ENCODE measurements around the gene HMGB1.

Gene HMGB1

DNA sequence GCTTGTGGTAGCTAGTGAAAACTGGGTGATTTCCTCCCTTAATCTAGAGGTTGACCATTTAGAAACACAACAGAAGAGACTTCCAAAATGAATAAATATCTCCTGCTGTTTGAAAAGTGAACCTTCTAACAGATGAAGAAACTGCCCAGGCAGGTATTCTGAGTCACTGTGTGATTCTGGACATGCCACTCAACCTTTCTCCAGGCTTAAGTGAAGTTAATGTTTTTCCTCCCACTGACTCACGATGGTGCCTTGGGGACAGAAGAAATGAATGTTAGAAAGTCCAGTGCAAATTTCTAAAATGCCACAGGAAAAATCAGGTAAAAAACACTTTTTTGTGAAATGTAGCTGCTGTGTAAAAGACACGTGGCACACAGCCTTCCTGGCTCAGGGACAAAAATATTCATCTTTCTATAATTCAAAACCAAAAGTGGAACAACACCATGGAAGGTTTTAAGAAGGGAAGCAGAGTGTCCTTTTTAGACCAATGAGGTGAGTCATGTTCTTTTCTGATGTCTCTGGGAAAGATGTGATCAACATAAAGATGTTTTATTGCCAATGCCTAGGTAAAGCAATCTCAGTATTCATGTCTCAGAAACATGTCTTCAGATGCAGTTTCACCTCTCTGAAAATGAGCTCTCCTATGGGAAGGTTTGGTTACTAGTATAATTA, 34.3 kb downstream of the HMGB1 start:
- no peak for DNase-seq (ENCODE audit: extremely low read depth in 1 of 2, low read depth in 1 of 2)

DNA sequence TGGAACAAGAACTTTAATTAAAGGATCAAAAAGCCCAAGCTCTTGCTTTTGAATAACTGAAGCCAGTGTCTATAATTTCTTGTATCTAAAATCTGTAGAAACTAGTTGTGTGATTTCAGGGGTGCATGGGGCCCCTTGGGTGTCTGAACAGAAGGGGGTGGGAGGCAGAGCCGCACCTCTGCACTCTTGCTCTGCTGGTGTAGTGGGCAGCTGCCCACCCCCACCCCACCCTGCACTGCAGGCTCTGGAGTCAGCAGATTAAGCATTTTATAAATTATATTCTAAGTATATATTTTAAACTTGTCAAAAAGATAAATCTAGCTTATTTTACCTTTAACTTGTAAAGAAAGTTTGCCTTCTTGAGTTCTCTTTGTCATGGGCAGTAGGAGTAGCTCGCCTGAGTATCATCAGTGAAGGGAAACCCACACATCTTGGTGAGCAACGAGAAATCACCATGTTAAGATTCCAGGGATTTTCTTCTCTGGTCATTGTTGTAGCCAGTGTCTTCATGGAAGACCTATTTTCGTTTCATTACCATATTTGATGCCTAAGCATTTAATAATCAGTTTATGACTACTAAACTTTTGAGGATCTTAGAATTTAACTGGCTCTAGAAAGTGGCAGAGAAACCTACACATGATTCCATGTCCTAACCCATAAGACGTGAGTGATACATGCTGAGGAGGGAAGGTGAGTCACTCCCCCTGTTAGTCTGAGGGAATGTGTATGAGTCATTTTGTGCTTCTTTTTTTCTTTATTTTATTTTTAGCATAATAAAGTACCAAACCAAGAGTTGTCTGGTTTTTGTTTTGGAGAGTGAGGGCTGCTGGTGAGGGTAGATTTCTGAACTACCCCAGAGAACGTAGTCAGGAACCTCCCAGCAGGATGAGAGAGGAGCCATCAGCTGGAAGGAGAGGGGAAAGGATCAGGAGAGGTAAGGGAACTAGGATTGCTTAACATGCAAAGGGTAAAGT, 35.7 kb downstream of the HMGB1 start:
- no peak for DNase-seq (ENCODE audit: extremely low read depth in 1 of 2, low read depth in 1 of 2)

GRCh38 chr13:30429235-30429634, 36.5 kb downstream of the HMGB1 start:
- DNase-seq (ENCODE audit: extremely low read depth in 1 of 2, low read depth in 1 of 2) = no peak

DNA sequence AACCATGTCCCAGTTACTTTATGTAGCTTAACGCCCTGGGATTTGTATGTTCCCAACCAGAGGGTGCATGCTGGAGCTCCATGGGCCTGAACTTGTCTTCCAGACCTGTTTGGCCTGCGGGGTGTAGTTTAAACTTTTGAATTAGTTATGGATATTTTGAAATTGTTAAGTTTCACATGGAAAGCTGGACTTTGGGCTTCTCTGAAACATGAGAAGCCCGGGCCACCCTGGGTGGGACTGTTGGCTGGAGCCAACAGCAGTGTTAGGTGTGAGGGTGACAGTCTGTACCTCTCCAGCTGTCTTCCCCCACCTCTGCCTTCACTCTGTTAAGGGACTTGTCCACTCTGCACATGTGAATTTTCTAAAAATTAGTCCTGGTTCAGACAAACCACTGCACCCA, 41.8 kb downstream of the HMGB1 start:
- no peak for DNase-seq (ENCODE audit: extremely low read depth in 1 of 2, low read depth in 1 of 2)

- DNase-seq (ENCODE audit: extremely low read depth in 1 of 2, low read depth in 1 of 2) = peak; percentile 41 to 47
Measured at GRCh38 chr13:30422054-30422839, 43.5 kb downstream of the HMGB1 start, which contains the start of gene UBE2L5. Gene UBE2L5, plus strand, starts transcription at chr13:30422493. Its CDS starts 5,498 bp downstream, at chr13:30427991.

DNA sequence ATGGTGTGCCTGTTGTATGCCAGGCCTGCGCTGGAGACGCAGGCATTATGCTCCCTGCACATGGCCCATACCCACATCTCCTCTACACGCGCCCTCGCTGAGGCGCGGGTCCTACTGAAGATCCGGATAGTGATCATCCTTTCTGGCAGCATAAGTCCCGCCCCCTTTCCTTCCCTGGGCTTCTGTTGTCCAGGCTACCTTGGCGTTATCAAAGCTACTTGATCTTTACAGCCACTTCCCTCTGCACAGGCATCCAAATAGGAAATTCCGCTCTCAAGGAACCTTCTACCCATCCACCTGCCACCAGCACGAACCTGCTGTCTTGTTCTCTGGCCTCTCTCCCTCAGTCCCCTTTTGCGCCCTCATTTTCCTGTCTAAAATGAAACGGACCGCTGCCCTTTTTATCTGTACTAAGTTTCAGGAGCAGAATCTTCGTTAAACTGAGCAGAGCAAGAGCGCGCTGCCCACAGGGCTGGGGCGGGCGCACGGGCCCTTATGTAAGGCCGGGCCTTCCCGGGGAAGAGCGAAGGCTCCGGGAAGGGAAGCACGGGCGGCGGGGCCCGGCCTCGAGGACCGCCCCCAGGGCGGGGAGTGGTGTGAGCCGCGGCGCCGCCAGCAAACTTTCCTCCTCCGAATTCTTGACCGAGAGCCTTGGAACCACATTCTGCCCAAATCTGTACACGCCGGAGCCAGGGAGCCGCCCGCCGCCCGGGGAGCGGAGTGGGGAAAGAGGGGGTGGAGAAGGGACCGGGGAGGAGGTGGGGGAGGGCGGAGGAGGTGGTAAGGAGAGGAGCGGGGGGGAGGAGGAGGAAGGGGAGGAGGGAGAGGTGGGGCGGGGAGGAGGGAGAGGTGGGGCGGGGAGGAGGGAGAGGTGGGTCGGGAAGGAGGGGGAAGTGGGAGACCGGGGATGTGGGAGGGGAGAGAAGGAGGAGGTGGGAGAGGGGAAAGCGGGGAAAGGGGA, 44.4 kb downstream of the HMGB1 start:
- DNase-seq (ENCODE audit: extremely low read depth in 1 of 2, low read depth in 1 of 2) = no peak

DNA sequence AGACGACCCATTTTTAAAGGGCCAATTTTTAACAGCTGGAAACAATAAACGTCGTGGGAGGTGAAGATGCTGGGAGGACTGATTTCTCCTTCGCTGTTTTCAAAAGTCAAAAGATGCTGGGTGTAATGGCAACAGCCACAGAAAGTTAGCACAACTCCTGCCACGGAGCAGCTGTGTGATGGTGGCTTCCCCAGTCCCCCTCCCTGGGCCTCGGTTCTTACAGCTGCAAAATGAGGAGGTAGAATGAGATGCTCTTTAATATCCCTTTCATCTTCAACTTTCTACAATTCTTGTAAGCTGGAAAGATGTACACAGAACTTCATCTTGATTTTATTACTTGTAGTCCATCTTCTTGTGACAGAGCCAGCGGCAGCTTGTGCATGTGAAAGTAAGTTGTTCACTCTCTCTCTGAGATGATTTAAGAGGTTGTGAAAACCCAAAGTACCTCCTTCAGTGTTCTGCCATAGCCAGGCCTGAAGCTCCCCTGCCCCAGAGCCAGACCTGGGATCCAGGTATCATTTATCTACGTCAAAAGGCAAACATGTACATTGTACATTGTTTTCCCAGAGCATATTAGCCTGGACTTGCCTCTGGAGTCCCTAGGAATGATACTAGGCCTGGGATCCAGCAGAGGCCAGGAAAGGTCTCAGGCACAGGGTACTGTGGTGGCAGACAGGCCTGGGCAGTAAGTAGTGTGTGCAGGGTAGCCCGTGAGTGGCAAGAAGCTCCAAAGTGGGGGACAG, 46.8 kb downstream of the HMGB1 start:
- no peak for DNase-seq (ENCODE audit: extremely low read depth in 1 of 2, low read depth in 1 of 2)

- DNase-seq (ENCODE audit: extremely low read depth in 1 of 2, low read depth in 1 of 2) = no peak
Measured at GRCh38 chr13:30418075-30418716, 47.5 kb downstream of the HMGB1 start.

- DNase-seq (ENCODE audit: extremely low read depth in 1 of 2, low read depth in 1 of 2) = no peak
Measured at GRCh38 chr13:30416471-30416870, 49.3 kb downstream of the HMGB1 start.

DNA sequence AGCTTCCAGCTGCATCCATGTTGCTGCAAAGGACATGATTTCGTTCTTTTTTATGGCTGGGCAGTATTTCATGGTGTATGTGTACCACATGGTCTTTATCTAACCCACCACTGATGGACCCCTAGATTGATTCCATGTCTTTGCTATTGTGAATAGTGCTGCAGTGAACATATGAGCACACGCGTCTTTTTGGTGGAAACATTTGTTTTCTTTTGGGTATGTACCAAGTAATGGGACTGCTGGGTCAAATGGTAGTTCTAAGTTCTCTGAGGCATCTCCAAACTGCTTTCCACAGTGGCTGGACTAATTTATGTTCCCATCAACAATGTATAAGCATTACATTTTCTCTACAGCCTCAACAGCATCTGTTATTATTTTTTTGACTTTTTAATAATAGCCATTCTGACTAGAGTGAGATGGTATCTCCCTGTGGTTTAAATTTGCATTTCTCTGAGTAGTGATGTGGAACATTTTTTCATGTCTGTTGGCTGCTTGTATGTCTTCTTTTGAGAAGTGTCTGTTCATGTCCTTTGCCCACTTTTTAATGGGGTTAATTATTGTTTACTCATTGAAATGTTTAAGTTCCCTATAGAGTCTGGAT, 50.2 kb downstream of the HMGB1 start:
- DNase-seq (ENCODE audit: extremely low read depth in 1 of 2, low read depth in 1 of 2) = no peak

- DNase-seq (ENCODE audit: extremely low read depth in 1 of 2, low read depth in 1 of 2) = no peak
Measured at GRCh38 chr13:30413842-30414241, 51.9 kb downstream of the HMGB1 start.

DNA sequence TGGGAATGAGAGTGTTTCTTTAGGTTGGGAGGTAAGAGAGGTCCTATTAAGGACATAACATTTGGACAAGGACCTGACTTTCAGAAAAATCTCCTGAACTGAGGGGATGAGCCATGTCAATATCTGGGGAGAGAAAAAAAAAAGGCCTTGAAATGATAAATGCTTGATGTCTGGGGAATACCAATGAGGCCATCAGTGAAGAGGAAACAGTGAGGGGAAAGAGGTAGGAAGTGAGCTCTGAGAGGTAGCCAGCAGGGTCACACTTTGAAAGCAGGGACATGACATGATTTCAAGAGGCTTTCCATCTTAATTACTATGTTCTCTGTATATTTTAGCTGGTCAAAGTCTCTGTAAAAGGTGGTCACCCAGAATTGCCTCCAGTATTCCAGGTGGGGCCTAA, 53.4 kb downstream of the HMGB1 start:
- no peak for DNase-seq (ENCODE audit: extremely low read depth in 1 of 2, low read depth in 1 of 2)

- no peak for DNase-seq (ENCODE audit: extremely low read depth in 1 of 2, low read depth in 1 of 2)
Measured at GRCh38 chr13:30410705-30411125, 55.0 kb downstream of the HMGB1 start.

- DNase-seq (ENCODE audit: extremely low read depth in 1 of 2, low read depth in 1 of 2) = no peak
Measured at GRCh38 chr13:30409886-30410704, 55.6 kb downstream of the HMGB1 start.

DNA sequence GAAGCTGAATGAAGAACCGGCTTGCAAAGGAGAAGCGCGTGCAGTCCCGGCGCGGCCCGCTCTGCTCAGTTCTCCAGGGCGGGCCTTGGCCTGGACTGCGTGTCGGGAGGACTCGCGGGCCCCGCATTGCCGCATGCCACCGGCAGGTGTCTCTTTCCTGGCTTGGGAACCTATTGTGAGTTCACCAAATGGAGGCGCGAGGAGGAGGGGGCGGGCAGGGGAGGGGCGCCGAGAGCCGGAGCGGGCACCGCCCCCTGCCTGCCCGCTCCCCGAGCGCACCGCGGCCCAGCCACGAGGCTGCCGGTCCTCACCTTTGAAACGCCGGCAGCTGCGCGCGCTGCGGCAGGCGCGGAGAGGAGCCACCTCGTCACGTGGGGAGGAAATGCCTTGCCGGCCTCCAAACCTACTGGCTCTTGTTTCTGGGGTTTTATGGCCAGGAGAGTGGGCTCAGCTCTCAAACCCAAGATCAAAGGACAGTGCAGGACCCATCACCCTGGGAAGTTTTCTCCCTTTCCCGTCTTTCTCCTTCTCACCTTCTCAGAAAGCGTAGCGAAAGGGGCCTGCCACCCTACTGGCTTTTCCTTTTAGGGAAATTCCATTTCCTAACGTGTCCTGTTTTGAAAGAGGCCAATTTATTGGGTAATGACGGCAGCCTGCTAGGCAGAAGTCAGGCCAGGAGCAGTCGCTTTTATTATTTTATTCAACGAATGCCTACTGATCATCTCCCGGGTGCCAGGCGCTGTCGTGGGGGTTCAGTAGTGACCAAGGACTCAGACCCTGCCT, 57.2 kb downstream of the HMGB1 start:
- DNase-seq (ENCODE audit: extremely low read depth in 1 of 2, low read depth in 1 of 2) = peak; percentile 76 to 89

GRCh38 chr13:30406779-30407416, 58.8 kb downstream of the HMGB1 start:
- no peak for DNase-seq (ENCODE audit: extremely low read depth in 1 of 2, low read depth in 1 of 2)
